ENCODE data around the gene AFAP1.

The AFAP1 gene

GRCh38 chr4:7778510-7779431 is 160.9 kb downstream of the AFAP1 start:
- no peaks in the 10 kb centered on the region for H3K9me3 ChIP-seq (ENCODE audit: control insufficient read depth, low read depth, low read length)
- H3K36me3 ChIP-seq (ENCODE audit: control insufficient read depth, low read depth, low read length) = no peaks in the 10 kb centered on the region
- no peak overlapping the region for H3K9ac ChIP-seq (ENCODE audit: low read length)
- no peak overlapping the region for H3K27ac ChIP-seq (ENCODE audit: low read length)
- no peak overlapping the region for H3K4me3 ChIP-seq (ENCODE audit: low read length)
- no peaks in the 10 kb centered on the region for H3K27me3 ChIP-seq (ENCODE audit: control insufficient read depth, insufficient read depth, low read length)
- no peaks in the 10 kb centered on the region for H3K4me1 ChIP-seq (ENCODE audit: control insufficient read depth, low read depth, low read length)

- Histone ChIP-seq H3K4me1 (ENCODE audit: control insufficient read depth, low read depth, low read length) (no peaks in the 10 kb centered on the region), H3K27ac (ENCODE audit: low read length) (no peak overlapping the region)
Observed at GRCh38 chr4:7777871-7778509, 161.7 kb downstream of the AFAP1 start.

GRCh38 chr4:7777017-7777710 is 162.5 kb downstream of the AFAP1 start:
- Histone ChIP-seq H3K9ac (ENCODE audit: low read length) (no peak overlapping the region), H3K4me1 (ENCODE audit: control insufficient read depth, low read depth, low read length) (no peaks in the 10 kb centered on the region), H3K36me3 (ENCODE audit: control insufficient read depth, low read depth, low read length) (peaks cover 3% of the 10 kb centered on the region), H3K4me3 (ENCODE audit: low read length) (no peak overlapping the region), H3K27me3 (ENCODE audit: control insufficient read depth, insufficient read depth, low read length) (no peaks in the 10 kb centered on the region), H3K27ac (ENCODE audit: low read length) (no peak overlapping the region), H3K9me3 (ENCODE audit: control insufficient read depth, low read depth, low read length) (no peaks in the 10 kb centered on the region)

More at GRCh38 chr4:7777871-7778509, 161.7 kb downstream of the AFAP1 start:
- H3K9ac ChIP-seq (ENCODE audit: low read length) = no peak overlapping the region
- H3K36me3 ChIP-seq (ENCODE audit: control insufficient read depth, low read depth, low read length) = no peaks in the 10 kb centered on the region
- H3K4me3 ChIP-seq (ENCODE audit: low read length) = no peak overlapping the region
- H3K27me3 ChIP-seq (ENCODE audit: control insufficient read depth, insufficient read depth, low read length) = no peaks in the 10 kb centered on the region
- H3K9me3 ChIP-seq (ENCODE audit: control insufficient read depth, low read depth, low read length) = no peaks in the 10 kb centered on the region

- no peaks in the 10 kb centered on the region for H3K27me3 ChIP-seq (ENCODE audit: control insufficient read depth, insufficient read depth, low read length)
- H3K36me3 ChIP-seq (ENCODE audit: control insufficient read depth, low read depth, low read length) = peaks cover 4% of the 10 kb centered on the region
- no peaks in the 10 kb centered on the region for H3K9me3 ChIP-seq (ENCODE audit: control insufficient read depth, low read depth, low read length)
- no peak overlapping the region for H3K9ac ChIP-seq (ENCODE audit: low read length)
- H3K4me1 ChIP-seq (ENCODE audit: control insufficient read depth, low read depth, low read length) = peaks cover 4% of the 10 kb centered on the region
- H3K4me3 ChIP-seq (ENCODE audit: low read length) = no peak overlapping the region
- no peak overlapping the region for H3K27ac ChIP-seq (ENCODE audit: low read length)
Observed at GRCh38 chr4:7775396-7775795, 164.3 kb downstream of the AFAP1 start.

- Histone ChIP-seq H3K4me3 (ENCODE audit: low read length) (no peak overlapping the region), H3K9me3 (ENCODE audit: control insufficient read depth, low read depth, low read length) (no peaks in the 10 kb centered on the region), H3K27me3 (ENCODE audit: control insufficient read depth, insufficient read depth, low read length) (no peaks in the 10 kb centered on the region), H3K9ac (ENCODE audit: low read length) (no peak overlapping the region), H3K36me3 (ENCODE audit: control insufficient read depth, low read depth, low read length) (peaks cover 4% of the 10 kb centered on the region), H3K4me1 (ENCODE audit: control insufficient read depth, low read depth, low read length) (peaks cover 12% of the 10 kb centered on the region), H3K27ac (ENCODE audit: low read length) (no peak overlapping the region)
Observed at GRCh38 chr4:7774301-7775294, 165.1 kb downstream of the AFAP1 start.

DNA sequence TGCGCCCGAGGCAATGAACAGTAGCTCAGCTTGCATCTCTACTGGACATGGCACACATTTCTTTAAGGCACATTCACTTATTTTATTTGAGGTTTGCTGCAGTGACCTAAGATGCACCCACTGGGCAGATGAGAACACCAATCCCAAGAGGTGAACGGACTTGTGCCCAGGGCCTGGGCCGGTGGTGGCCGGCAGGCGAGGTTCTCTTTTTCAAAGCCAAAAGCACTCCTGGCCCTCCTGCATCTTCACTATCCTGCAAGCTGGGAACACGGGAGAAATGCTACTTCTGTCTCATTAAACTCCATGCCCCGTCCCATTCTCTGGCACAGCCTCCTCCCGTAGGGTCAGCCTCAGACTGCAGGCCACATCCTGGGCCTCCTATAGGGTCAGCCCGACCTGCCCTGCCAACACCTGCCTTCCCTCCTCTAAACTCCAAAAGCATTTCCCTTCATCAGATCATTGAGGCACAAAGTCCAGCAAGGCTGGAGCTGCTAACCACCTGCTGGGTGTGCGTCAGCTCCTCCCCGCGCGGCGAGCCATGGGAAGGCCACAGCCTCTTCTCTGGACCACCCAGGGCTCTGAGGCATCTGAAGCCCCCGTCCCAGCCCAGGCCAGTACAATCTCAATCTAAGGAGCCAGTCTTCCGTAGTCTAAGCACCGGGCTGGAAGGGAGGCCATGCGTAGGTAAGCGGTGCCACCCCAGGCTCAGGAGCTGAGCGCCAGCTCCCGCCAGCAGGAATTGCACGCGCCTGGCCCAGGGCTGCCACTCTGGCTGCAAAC is 166.1 kb downstream of the AFAP1 start:
- Histone ChIP-seq H3K4me3 (ENCODE audit: low read length) (no peak overlapping the region), H3K27ac (ENCODE audit: low read length) (no peak overlapping the region), H3K4me1 (ENCODE audit: control insufficient read depth, low read depth, low read length) (peaks cover 13% of the 10 kb centered on the region), H3K36me3 (ENCODE audit: control insufficient read depth, low read depth, low read length) (peaks cover 4% of the 10 kb centered on the region), H3K9ac (ENCODE audit: low read length) (no peak overlapping the region), H3K27me3 (ENCODE audit: control insufficient read depth, insufficient read depth, low read length) (no peaks in the 10 kb centered on the region), H3K9me3 (ENCODE audit: control insufficient read depth, low read depth, low read length) (no peaks in the 10 kb centered on the region)

GRCh38 chr4:7772711-7773385 is 166.8 kb downstream of the AFAP1 start:
- H3K9ac ChIP-seq (ENCODE audit: low read length) = no peak overlapping the region

GRCh38 chr4:7771541-7772507 is 167.8 kb downstream of the AFAP1 start:
- Histone ChIP-seq H3K27me3 (ENCODE audit: control insufficient read depth, insufficient read depth, low read length) (no peaks in the 10 kb centered on the region), H3K4me1 (ENCODE audit: control insufficient read depth, low read depth, low read length) (peaks cover 13% of the 10 kb centered on the region), H3K9me3 (ENCODE audit: control insufficient read depth, low read depth, low read length) (no peaks in the 10 kb centered on the region), H3K27ac (ENCODE audit: low read length) (no peak overlapping the region), H3K36me3 (ENCODE audit: control insufficient read depth, low read depth, low read length) (peaks cover 4% of the 10 kb centered on the region), H3K9ac (ENCODE audit: low read length) (no peak overlapping the region), H3K4me3 (ENCODE audit: low read length) (no peak overlapping the region)

More at GRCh38 chr4:7772711-7773385, 166.8 kb downstream of the AFAP1 start:
- Histone ChIP-seq H3K27me3 (ENCODE audit: control insufficient read depth, insufficient read depth, low read length) (no peaks in the 10 kb centered on the region), H3K4me3 (ENCODE audit: low read length) (no peak overlapping the region), H3K36me3 (ENCODE audit: control insufficient read depth, low read depth, low read length) (peaks cover 4% of the 10 kb centered on the region), H3K9me3 (ENCODE audit: control insufficient read depth, low read depth, low read length) (no peaks in the 10 kb centered on the region), H3K27ac (ENCODE audit: low read length) (no peak overlapping the region), H3K4me1 (ENCODE audit: control insufficient read depth, low read depth, low read length) (peaks cover 13% of the 10 kb centered on the region)

- H3K4me1 ChIP-seq (ENCODE audit: control insufficient read depth, low read depth, low read length) = peaks cover 13% of the 10 kb centered on the region
- peaks cover 4% of the 10 kb centered on the region for H3K36me3 ChIP-seq (ENCODE audit: control insufficient read depth, low read depth, low read length)
- no peaks in the 10 kb centered on the region for H3K9me3 ChIP-seq (ENCODE audit: control insufficient read depth, low read depth, low read length)
- H3K27ac ChIP-seq (ENCODE audit: low read length) = no peak overlapping the region
- H3K27me3 ChIP-seq (ENCODE audit: control insufficient read depth, insufficient read depth, low read length) = no peaks in the 10 kb centered on the region
- H3K9ac ChIP-seq (ENCODE audit: low read length) = no peak overlapping the region
- H3K4me3 ChIP-seq (ENCODE audit: low read length) = no peak overlapping the region
Observed at GRCh38 chr4:7771056-7771455, 168.6 kb downstream of the AFAP1 start.
